Hepatocyte (in vitro differentiated cells): ENCODE results near the gene NUP85. TPM values are rescaled to one million over a fixed set of nuclear protein-coding genes. Genes with fewer than 3 reads are reported as not detected.

Experiments
- DNase-seq: peaks from one replicate; pipeline ENCODE4 v3.0.0-alpha.2; 2016; ENCODE audit warnings: low spot score
- H2AFZ ChIP-seq: fragments of 200-600 bp; sonication (generic); 2 replicates; pipeline ENCODE4 v1.6.0; 2016; ENCODE audit warnings: antibody characterized with exemption, mild to moderate bottlenecking
- H3K27ac ChIP-seq: fragments of 200-600 bp; sonication (generic); 2 replicates; pipeline ENCODE4 v1.5.1; 2016; ENCODE audit warnings: mild to moderate bottlenecking
- H3K27me3 ChIP-seq: fragments of 200-600 bp; sonication (generic); 2 replicates; pipeline ENCODE4 v1.6.1; 2016
- H3K36me3 ChIP-seq: fragments of 200-600 bp; sonication (generic); replicated peaks from 2 replicates; pipeline ENCODE4 v1.5.1; 2016; ENCODE audit warnings: low read depth; ENCODE audit not compliant: insufficient read depth
- H3K4me1 ChIP-seq: fragments of 200-600 bp; sonication (generic); 2 replicates; pipeline ENCODE4 v1.5.1; 2016; ENCODE audit warnings: mild to moderate bottlenecking, moderate library complexity; ENCODE audit not compliant: insufficient read depth
- H3K4me2 ChIP-seq: fragments of 200-600 bp; sonication (generic); 2 replicates; pipeline ENCODE4 v1.6.0; 2016
- H3K4me3 ChIP-seq: fragments of 200-600 bp; sonication (generic); 2 replicates; pipeline ENCODE4 v1.5.1; 2016; ENCODE audit warnings: mild to moderate bottlenecking
- H3K79me2 ChIP-seq: fragments of 200-600 bp; sonication (generic); 2 replicates; pipeline ENCODE4 v1.6.0; 2017; ENCODE audit warnings: mild to moderate bottlenecking
- H3K9me2 ChIP-seq: fragments of 200-600 bp; sonication (generic); replicated peaks from 2 replicates; pipeline ENCODE4 v1.6.0; 2017; ENCODE audit warnings: mild to moderate bottlenecking; ENCODE audit not compliant: insufficient read depth
- H3K9me3 ChIP-seq: fragments of 200-600 bp; sonication (generic); 2 replicates; pipeline ENCODE4 v1.5.1; 2016; ENCODE audit warnings: low read depth, mild to moderate bottlenecking
- H4K20me1 ChIP-seq: fragments of 200-600 bp; sonication (generic); 2 replicates; pipeline ENCODE4 v1.6.0; 2016; ENCODE audit warnings: mild to moderate bottlenecking; ENCODE audit not compliant: insufficient read depth, poor library complexity, severe bottlenecking
- CTCF ChIP-seq: fragments of 200-600 bp; sonication (generic); IDR thresholded peaks from 2 replicates; pipeline ENCODE4 v1.5.1; 2016; ENCODE audit warnings: antibody characterized with exemption, mild to moderate bottlenecking; ENCODE audit not compliant: poor library complexity
- EZH2 ChIP-seq: fragments of 200-600 bp; sonication (generic); IDR thresholded peaks from 2 replicates; pipeline ENCODE4 v1.6.1; 2016; ENCODE audit warnings: antibody characterized with exemption, mild to moderate bottlenecking, borderline replicate concordance
- EZH2phosphoT487 ChIP-seq: fragments of 200-600 bp; sonication (generic); IDR thresholded peaks from one replicate; pipeline ENCODE4 v1.6.1; 2018; ENCODE audit warnings: antibody characterized with exemption, mild to moderate bottlenecking, low read depth, moderate library complexity; ENCODE audit not compliant: unreplicated experiment, severe bottlenecking
- WGBS: methylation state at CpG from one replicate; pipeline ENCODE4 v1.1.6; 2016; ENCODE audit warnings: low lambda C conversion rate; ENCODE audit errors: missing lambda C conversion rate; 5-methylcytosine and 5-hydroxymethylcytosine counted together
- polyA plus RNA-seq: library from polyadenylated mRNA; unstranded; fragments of >200 nt; fragmentation: Nextera tagmentation; extraction: Ambion mirVana; gene quantifications from 2 replicates; pipeline ENCODE4 v1.2.1, GENCODE V29; 2016
- total RNA-seq: library from RNA; depleted of rRNA; stranded (reverse); fragments of >200 nt; gene quantifications from 2 replicates; pipeline ENCODE4 v1.2.3, GENCODE V29; 2014

The NUP85 gene
- total and polyA plus RNA-seq, 2 experiments from 2014 or later: 28.6 to 45.5 TPM

GRCh38 chr17:75219815-75220214, 14.3 kb downstream of the NUP85 start:
- Histone ChIP-seq H4K20me1 (no peaks in the 10 kb centered on the region), H3K4me2 (no peak overlapping the region), H3K79me2 (no peaks in the 10 kb centered on the region), H3K9me3 (no peaks in the 10 kb centered on the region), H3K27me3 (no peaks in the 10 kb centered on the region), H3K4me1 (no peaks in the 10 kb centered on the region), H2AFZ (no peak overlapping the region), H3K4me3 (no peak overlapping the region), H3K9me2 (no peaks in the 10 kb centered on the region), H3K27ac (no peak overlapping the region), H3K36me3 (no peaks in the 10 kb centered on the region)
- TF ChIP-seq EZH2phosphoT487: no peak
- TF ChIP-seq EZH2: no peak
- TF ChIP-seq CTCF: no peak
- WGBS: 100% methylated on average over 3 of the region's 3 CpGs
- DNase-seq: no peak

GRCh38 chr17:75225016-75225415, 19.5 kb downstream of the NUP85 start:
- Histone ChIP-seq H3K4me1 (no peaks in the 10 kb centered on the region), H3K36me3 (no peaks in the 10 kb centered on the region), H3K27me3 (no peaks in the 10 kb centered on the region), H3K79me2 (no peaks in the 10 kb centered on the region), H3K9me2 (no peaks in the 10 kb centered on the region), H3K27ac (no peak overlapping the region), H3K4me3 (no peak overlapping the region), H4K20me1 (no peaks in the 10 kb centered on the region), H3K4me2 (no peak overlapping the region), H2AFZ (no peak overlapping the region), H3K9me3 (no peaks in the 10 kb centered on the region)
- TF ChIP-seq EZH2phosphoT487: no peak
- TF ChIP-seq CTCF: no peak
- no peak for TF ChIP-seq EZH2
- WGBS: 88% methylated on average over 14 of the region's 14 CpGs
- DNase-seq: no peak

DNA sequence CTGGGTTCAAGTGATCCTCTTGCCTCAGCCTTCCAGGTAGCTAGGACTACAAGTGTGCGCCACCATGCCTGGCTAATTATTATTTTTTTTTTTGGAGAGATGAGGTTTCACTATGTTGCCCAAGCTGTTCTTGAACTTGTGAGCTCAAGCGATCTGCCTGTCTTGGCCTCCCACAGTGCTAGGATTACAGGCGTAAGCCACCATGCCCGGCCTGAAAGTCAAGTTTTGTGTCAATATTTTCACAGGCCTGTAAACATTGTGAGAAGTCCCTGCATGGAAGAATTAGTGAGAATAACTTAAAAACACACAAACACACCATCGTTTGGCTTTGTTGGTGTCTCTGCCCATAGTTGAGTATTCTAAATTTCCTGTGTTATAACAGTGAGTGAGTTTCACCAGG, 22.2 kb downstream of the NUP85 start:
- no peak overlapping the region for H3K4me2 ChIP-seq
- no peak overlapping the region for H3K27ac ChIP-seq
- H3K4me1 ChIP-seq: no peaks in the 10 kb centered on the region
- H3K4me3 ChIP-seq: no peak overlapping the region
- no peaks in the 10 kb centered on the region for H3K36me3 ChIP-seq
- no peak for DNase-seq
- no peak overlapping the region for H2AFZ ChIP-seq
- WGBS: 81% methylated on average over 5 of the region's 5 CpGs
- no peaks in the 10 kb centered on the region for H4K20me1 ChIP-seq
- no peak for TF ChIP-seq EZH2phosphoT487
- no peak for TF ChIP-seq EZH2
- TF ChIP-seq CTCF: no peak
- H3K9me3 ChIP-seq: no peaks in the 10 kb centered on the region
- no peaks in the 10 kb centered on the region for H3K27me3 ChIP-seq
- H3K79me2 ChIP-seq: no peaks in the 10 kb centered on the region
- H3K9me2 ChIP-seq: no peaks in the 10 kb centered on the region

DNA sequence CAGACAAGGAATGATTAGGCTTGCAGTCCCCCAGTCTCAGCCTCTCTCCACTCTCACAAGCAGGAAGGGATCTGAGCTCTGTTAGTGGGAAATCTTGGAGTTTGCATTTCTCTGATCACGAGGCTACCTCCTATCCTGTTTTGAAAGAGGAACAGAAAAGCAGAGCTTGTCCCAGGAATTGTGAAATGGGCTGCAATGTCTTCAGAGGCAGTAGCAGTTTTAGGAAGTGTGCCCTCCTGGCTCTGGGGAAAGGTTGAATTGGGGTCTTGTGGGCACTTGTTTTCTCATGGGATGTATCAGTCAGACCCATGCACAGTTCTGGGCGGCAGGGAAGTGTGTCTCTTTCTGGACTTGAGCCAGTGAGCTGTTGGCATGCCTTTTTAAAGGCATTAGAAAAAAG, 22.8 kb downstream of the NUP85 start:
- no peaks in the 10 kb centered on the region for H4K20me1 ChIP-seq
- no peaks in the 10 kb centered on the region for H3K27me3 ChIP-seq
- TF ChIP-seq CTCF (no peak), EZH2 (no peak), EZH2phosphoT487 (no peak)
- no peak for DNase-seq
- H3K9me3 ChIP-seq: no peaks in the 10 kb centered on the region
- H3K36me3 ChIP-seq: no peaks in the 10 kb centered on the region
- no peak overlapping the region for H3K27ac ChIP-seq
- no peak overlapping the region for H2AFZ ChIP-seq
- no peaks in the 10 kb centered on the region for H3K9me2 ChIP-seq
- no peak overlapping the region for H3K4me2 ChIP-seq
- no peak overlapping the region for H3K4me3 ChIP-seq
- H3K4me1 ChIP-seq: no peaks in the 10 kb centered on the region
- H3K79me2 ChIP-seq: no peaks in the 10 kb centered on the region
- WGBS: 93% methylated on average over 2 of the region's 2 CpGs
